HG03520 (cell line): ENCODE measurements around the gene ORM2.
A peak's percentile ranks its signal among the peaks of the same experiment; 100 is the strongest.

Experiments used
- ATAC-seq: cut with Tn5 transposase; IDR thresholded peaks from one replicate; pipeline ENCODE4 v1.9.1; 2021; ENCODE audit warnings: mild to moderate bottlenecking, moderate library complexity; ENCODE audit not compliant: unreplicated experiment

Gene ORM2

GRCh38 chr9:114346146-114346545 lies 16.5 kb downstream of the ORM2 start:
- no peak for ATAC-seq

GRCh38 chr9:114347675-114348074 lies 18.0 kb downstream of the ORM2 start:
- no peak for ATAC-seq

- ATAC-seq: no peak
These were observed 18.7 kb downstream of the ORM2 start for GRCh38 chr9:114348261-114348905.

- peak; percentile 71 for ATAC-seq
These were observed 19.3 kb downstream of the ORM2 start for GRCh38 chr9:114348906-114349482.

- ATAC-seq: no peak
These were observed 20.2 kb downstream of the ORM2 start for GRCh38 chr9:114349713-114350480.

- no peak for ATAC-seq
These were observed 21.1 kb downstream of the ORM2 start for GRCh38 chr9:114350636-114351401.

GRCh38 chr9:114351932-114352331 lies 22.3 kb downstream of the ORM2 start:
- ATAC-seq: no peak

GRCh38 chr9:114355821-114356220 lies 26.2 kb downstream of the ORM2 start:
- ATAC-seq: no peak

- ATAC-seq: no peak
These were observed 27.1 kb downstream of the ORM2 start for GRCh38 chr9:114356792-114357191.

- ATAC-seq: no peak
These were observed 27.7 kb downstream of the ORM2 start for GRCh38 chr9:114357360-114357759.

- ATAC-seq: no peak
These were observed 28.3 kb downstream of the ORM2 start for GRCh38 chr9:114357911-114358328.

GRCh38 chr9:114359801-114360200 lies 30.1 kb downstream of the ORM2 start:
- no peak for ATAC-seq

GRCh38 chr9:114361542-114361941 lies 31.9 kb downstream of the ORM2 start:
- ATAC-seq: no peak

- no peak for ATAC-seq
These were observed 32.7 kb downstream of the ORM2 start for GRCh38 chr9:114362394-114362793.

- ATAC-seq: no peak
These were observed 33.8 kb downstream of the ORM2 start for GRCh38 chr9:114363424-114363823.

- no peak for ATAC-seq
These were observed 34.7 kb downstream of the ORM2 start for GRCh38 chr9:114364134-114365041.

GRCh38 chr9:114365194-114365593 lies 35.5 kb downstream of the ORM2 start:
- no peak for ATAC-seq

- peak; percentile 38 for ATAC-seq
These were observed 36.9 kb downstream of the ORM2 start for GRCh38 chr9:114366334-114367128.

GRCh38 chr9:114367366-114367765 lies 37.7 kb downstream of the ORM2 start:
- ATAC-seq: no peak
